NT2/D1 (cell line): ENCODE measurements around the gene NEU2.

ENCODE experiments used
- YY1 ChIP-seq: IDR thresholded peaks from 2 replicates; pipeline ENCODE4 v1.6.1; 2011; ENCODE audit not compliant: insufficient read length, insufficient read depth
- ZNF274 ChIP-seq: IDR thresholded peaks from 2 replicates; pipeline ENCODE4 v1.6.1; 2011; ENCODE audit warnings: mild to moderate bottlenecking, low read depth, low read length

DNA sequence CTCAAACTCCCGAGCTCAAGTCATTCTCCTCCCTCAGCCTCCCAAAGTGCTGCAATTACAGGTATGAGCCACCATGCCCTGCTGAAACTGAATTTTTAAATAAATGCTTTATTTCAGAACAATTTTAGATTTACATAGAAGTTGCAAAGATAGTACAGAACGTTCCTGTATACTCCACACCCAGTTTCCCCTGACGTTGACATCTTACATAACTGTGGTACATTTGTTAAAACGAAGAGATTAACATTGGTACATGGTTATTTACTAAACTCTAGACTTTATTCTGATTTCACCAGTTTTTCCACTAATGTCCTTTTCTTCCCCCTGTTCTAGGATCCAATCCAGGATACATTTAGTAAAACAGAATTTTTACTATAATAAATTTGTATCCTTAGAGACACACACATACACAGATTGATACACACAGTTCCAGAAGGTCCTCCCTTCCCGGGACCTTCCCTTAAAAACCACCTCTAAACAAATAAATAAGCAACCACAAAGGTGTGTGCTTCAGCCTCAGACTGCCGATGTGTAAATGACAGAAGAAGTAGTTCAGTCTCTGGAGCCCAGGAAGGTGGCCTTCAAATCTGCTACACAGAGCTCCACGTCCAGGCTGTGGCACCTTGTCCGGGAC, 6.9 kb downstream of the NEU2 start:
- no peak for TF ChIP-seq ZNF274
- TF ChIP-seq YY1 = no peak
